HepG2 (cell line): Measurements from ENCODE around the gene ATRAID. TPM values are rescaled to one million over a fixed set of nuclear protein-coding genes. Genes with fewer than 3 reads are reported as not detected.

Experiments
- ATF2 ChIP-seq: sonication (generic); formaldehyde crosslinking; IDR thresholded peaks from 2 replicates; pipeline ENCODE4 v1.4.0; 2020; ENCODE audit warnings: missing genetic modification reagents
- ATM ChIP-seq: fragments of 450-650 bp; IDR thresholded peaks from 2 replicates; pipeline ENCODE4 v1.7.1; 2017; ENCODE audit warnings: mild to moderate bottlenecking, borderline replicate concordance
- HMGXB4 ChIP-seq, 2 experiments: sonication (generic) in 1 of 2; formaldehyde crosslinking in 1 of 2; IDR thresholded peaks; 2 replicates each; pipeline versions ENCODE4 v1.4.0 to v1.6.1; 2018 to 2020; ENCODE audit warnings: missing genetic modification reagents in 2 of 2, borderline replicate concordance in 1 of 2, low read depth in 1 of 2, mild to moderate bottlenecking in 1 of 2, missing biosample characterization in 1 of 2
- HNF1B ChIP-seq: sonication (generic); formaldehyde crosslinking; IDR thresholded peaks from 2 replicates; pipeline ENCODE4 v1.5.1; 2020; ENCODE audit warnings: mild to moderate bottlenecking, moderate library complexity, missing genetic modification reagents
- MIER2 ChIP-seq: IDR thresholded peaks from 2 replicates; pipeline ENCODE4 v1.6.1; 2016; ENCODE audit warnings: missing biosample characterization, missing genetic modification reagents
- NFIC ChIP-seq: IDR thresholded peaks from 2 replicates; pipeline ENCODE4 v1.6.1; 2012; ENCODE audit warnings: mild to moderate bottlenecking, low read length, inconsistent platforms
- PRMT3 ChIP-seq: sonication (generic); formaldehyde crosslinking; IDR thresholded peaks from 2 replicates; pipeline ENCODE4 v1.8.1; 2022; ENCODE audit warnings: low read depth, mild to moderate bottlenecking, moderate library complexity, missing genetic modification reagents, borderline replicate concordance
- RXRA ChIP-seq: sonication (generic); formaldehyde crosslinking; IDR thresholded peaks from 2 replicates; pipeline ENCODE4 v1.5.1; 2020; ENCODE audit warnings: missing genetic modification reagents
- TCF7 ChIP-seq: sonication (generic); IDR thresholded peaks from 2 replicates; pipeline ENCODE4 v1.6.1; 2016; ENCODE audit warnings: antibody characterized with exemption, low read depth
- YEATS2 ChIP-seq: sonication (generic); formaldehyde crosslinking; IDR thresholded peaks from 2 replicates; pipeline ENCODE4 v1.4.0; 2020; ENCODE audit warnings: missing genetic modification reagents, borderline replicate concordance
- ZNF143 ChIP-seq: sonication (generic); formaldehyde crosslinking; IDR thresholded peaks from 2 replicates; pipeline ENCODE4 v1.4.0; 2020; ENCODE audit warnings: missing genetic modification reagents
- ZNF235 ChIP-seq: sonication (generic); formaldehyde crosslinking; IDR thresholded peaks from 2 replicates; pipeline ENCODE4 v1.8.1; 2023; ENCODE audit warnings: mild to moderate bottlenecking, missing genetic modification reagents, borderline replicate concordance
- ZNF3 ChIP-seq: IDR thresholded peaks from 2 replicates; pipeline ENCODE4 v1.7.0; 2017; ENCODE audit warnings: inconsistent platforms
- ZNF441 ChIP-seq: sonication (generic); formaldehyde crosslinking; IDR thresholded peaks from 2 replicates; pipeline ENCODE4 v1.7.0; 2021; ENCODE audit warnings: missing genetic modification reagents, borderline replicate concordance
- ZNF512B ChIP-seq: sonication (generic); formaldehyde crosslinking; IDR thresholded peaks from 2 replicates; pipeline ENCODE4 v1.5.1; 2020; ENCODE audit warnings: missing genetic modification reagents, mild to moderate bottlenecking, borderline replicate concordance
- ZNF574 ChIP-seq: sonication (generic); formaldehyde crosslinking; IDR thresholded peaks from 2 replicates; pipeline ENCODE4 v1.4.0; 2020; ENCODE audit warnings: missing genetic modification reagents
- ZNF772 ChIP-seq: sonication (generic); formaldehyde crosslinking; IDR thresholded peaks from 2 replicates; pipeline ENCODE4 v1.5.0; 2020; ENCODE audit warnings: mild to moderate bottlenecking, missing genetic modification reagents
- ZNF816 ChIP-seq: sonication (generic); formaldehyde crosslinking; IDR thresholded peaks from 2 replicates; pipeline ENCODE4 v1.8.0; 2022; ENCODE audit warnings: missing genetic modification reagents, mild to moderate bottlenecking, borderline replicate concordance
- polyA plus RNA-seq, 8 experiments: library from polyadenylated mRNA; depleted of rRNA in 3 of 8; stranded (reverse) in 7 of 8; unstranded in 1 of 8; fragments of >200 nt; fragmentation: Illumina TruSeq in 4 of 8; extraction: Trizol in 4 of 8; gene quantifications; 2 replicates each; pipeline versions ENCODE4 v1.2.1 to v1.2.3, GENCODE V29; 2011 to 2016; ENCODE audit warnings: low read depth in 4 of 8, missing spikeins in 1 of 8, mixed read lengths in 1 of 8; ENCODE audit not compliant: insufficient read depth in 1 of 8
- total RNA-seq, 5 experiments: library from RNA; depleted of rRNA; stranded (reverse); fragments of >200 nt; fragmentation: Illumina TruSeq; extraction: Trizol; gene quantifications; 2 replicates each; pipeline ENCODE4 v1.2.3, GENCODE V29; 2016; ENCODE audit warnings: low read depth in 1 of 5

Gene ATRAID
- total and polyA plus RNA-seq, 2 of the 13 experiments (the other 11 are each of a cell fraction or from before 2014, with no cell fraction given), result 207 to 382 TPM

- TF ChIP-seq HMGXB4 (CRISPR knock-in tag; IDR thresholded peaks at IDR 0.05; ENCODE audit: borderline replicate concordance in 1 of 2, low read depth in 1 of 2), result peak; percentile 95 to 97
- TF ChIP-seq ZNF772, result no peak
- TF ChIP-seq ZNF441, result no peak
- TF ChIP-seq ZNF235, result no peak
- no peak for TF ChIP-seq PRMT3 (CRISPR knock-in tag)
- peak; percentile 76 for TF ChIP-seq ZNF512B (CRISPR knock-in tag)
- TF ChIP-seq ZNF143 (CRISPR knock-in tag), result 0 out of 2 replicates have a peak, but pooled peaks have one; percentile 5
- no peak for TF ChIP-seq ZNF3 (CRISPR knock-in tag)
- no peak for TF ChIP-seq NFIC
- TF ChIP-seq TCF7, result no peak
- TF ChIP-seq ZNF574 (CRISPR knock-in tag), result peak; percentile 77
- TF ChIP-seq RXRA (CRISPR knock-in tag), result peak; percentile 73
- no peak; the same call in 1 of the 2 replicates for TF ChIP-seq ZNF816 (CRISPR knock-in tag)
- peak; percentile 77; the same call in 1 of the 2 replicates for TF ChIP-seq HNF1B (CRISPR knock-in tag)
- peak; percentile 44; the same call in 1 of the 2 replicates for TF ChIP-seq MIER2
- 0 out of 2 replicates have a peak, but pooled peaks have one; percentile 10 for TF ChIP-seq ATF2 (CRISPR knock-in tag)
- TF ChIP-seq YEATS2 (CRISPR knock-in tag), result no peak; the same call in 1 of the 2 replicates
- no peak for TF ChIP-seq ATM
Measured at GRCh38 chr2:27249891-27250651, 38.2 kb downstream of the ATRAID start (continued).
